Measurements from ENCODE around the gene NDRG2. TPM values are rescaled to one million over a fixed set of nuclear protein-coding genes. Genes with fewer than 3 reads are reported as not detected.

NDRG2 gene
- total RNA-seq, 4 donors from 2014 or later = 111 to 563 (median 200) TPM

DNA sequence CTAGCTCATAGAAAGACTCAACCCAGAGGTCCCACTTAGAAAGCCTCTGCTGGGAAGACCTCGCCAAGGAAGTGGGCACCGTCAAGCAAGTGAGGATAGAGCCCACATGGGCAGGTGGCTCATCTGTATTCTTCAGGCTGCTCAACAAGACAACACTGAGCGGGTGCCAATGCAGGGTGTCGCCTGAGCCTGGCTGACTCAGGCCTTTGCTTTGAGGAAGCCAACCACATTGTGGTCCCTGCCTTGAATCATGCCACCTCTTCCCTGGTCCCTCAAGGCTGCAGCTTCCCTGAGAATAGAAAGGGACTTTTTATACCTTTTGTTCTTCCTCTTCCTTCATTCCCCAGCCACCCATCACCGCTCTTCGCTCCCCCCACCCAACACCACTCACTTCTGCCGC, 11.9 kb upstream of the NDRG2 start:
- TF ChIP-seq, protein P1, sequence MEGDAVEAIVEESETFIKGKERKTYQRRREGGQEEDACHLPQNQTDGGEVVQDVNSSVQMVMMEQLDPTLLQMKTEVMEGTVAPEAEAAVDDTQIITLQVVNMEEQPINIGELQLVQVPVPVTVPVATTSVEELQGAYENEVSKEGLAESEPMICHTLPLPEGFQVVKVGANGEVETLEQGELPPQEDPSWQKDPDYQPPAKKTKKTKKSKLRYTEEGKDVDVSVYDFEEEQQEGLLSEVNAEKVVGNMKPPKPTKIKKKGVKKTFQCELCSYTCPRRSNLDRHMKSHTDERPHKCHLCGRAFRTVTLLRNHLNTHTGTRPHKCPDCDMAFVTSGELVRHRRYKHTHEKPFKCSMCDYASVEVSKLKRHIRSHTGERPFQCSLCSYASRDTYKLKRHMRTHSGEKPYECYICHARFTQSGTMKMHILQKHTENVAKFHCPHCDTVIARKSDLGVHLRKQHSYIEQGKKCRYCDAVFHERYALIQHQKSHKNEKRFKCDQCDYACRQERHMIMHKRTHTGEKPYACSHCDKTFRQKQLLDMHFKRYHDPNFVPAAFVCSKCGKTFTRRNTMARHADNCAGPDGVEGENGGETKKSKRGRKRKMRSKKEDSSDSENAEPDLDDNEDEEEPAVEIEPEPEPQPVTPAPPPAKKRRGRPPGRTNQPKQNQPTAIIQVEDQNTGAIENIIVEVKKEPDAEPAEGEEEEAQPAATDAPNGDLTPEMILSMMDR (IDR thresholded peaks at IDR 0.05) = no peak
- TF ChIP-seq POLR2A (IDR thresholded peaks at IDR 0.05) = no peak
- Histone ChIP-seq H3K9me3 (no peaks in the 10 kb centered on the region), H3K4me1 (peaks cover 0 to 4% of the 10 kb centered on the region in 2 donors), H3K4me3 (no peak overlapping the region), H3K27me3 (no peaks in the 10 kb centered on the region), H3K27ac (peak overlapping the region; percentile 38 to 93), H3K36me3 (no peaks in the 10 kb centered on the region)
- intact Hi-C loops (cut with DNase I; ENCODE audit: low total_unique reads) = no loop called here
- DNase-seq = no peak

DNA sequence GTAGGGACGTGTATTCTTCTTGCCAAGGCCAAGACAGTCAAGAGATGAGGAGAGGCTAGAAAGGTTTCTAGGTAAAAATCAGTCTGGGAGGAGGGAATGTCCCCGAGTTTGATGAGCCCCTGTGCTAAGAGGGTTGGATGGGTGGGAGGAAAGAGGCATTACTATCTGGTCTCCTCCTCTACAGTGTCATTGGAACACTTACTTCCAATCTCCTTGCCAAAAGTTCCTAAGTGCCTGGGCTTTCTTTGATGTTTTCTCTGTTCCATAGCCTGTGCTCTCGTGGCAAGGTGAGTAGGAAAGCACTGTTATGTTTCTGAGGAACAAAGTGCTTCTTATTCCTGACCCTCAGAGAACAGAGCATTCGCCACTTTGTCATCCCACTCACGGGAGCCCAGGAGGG, 9.8 kb upstream of the NDRG2 start, which contains the start of gene RNASE13:
Gene RNASE13 (minus strand): TSS at position 101 of the 400 bp plus-strand sequence. CDS start 519 bp downstream, outside the sequence.
- no peak for TF ChIP-seq POLR2A (IDR thresholded peaks at IDR 0.05)
- TF ChIP-seq, protein P1 (IDR thresholded peaks at IDR 0.05) = no peak

DNA sequence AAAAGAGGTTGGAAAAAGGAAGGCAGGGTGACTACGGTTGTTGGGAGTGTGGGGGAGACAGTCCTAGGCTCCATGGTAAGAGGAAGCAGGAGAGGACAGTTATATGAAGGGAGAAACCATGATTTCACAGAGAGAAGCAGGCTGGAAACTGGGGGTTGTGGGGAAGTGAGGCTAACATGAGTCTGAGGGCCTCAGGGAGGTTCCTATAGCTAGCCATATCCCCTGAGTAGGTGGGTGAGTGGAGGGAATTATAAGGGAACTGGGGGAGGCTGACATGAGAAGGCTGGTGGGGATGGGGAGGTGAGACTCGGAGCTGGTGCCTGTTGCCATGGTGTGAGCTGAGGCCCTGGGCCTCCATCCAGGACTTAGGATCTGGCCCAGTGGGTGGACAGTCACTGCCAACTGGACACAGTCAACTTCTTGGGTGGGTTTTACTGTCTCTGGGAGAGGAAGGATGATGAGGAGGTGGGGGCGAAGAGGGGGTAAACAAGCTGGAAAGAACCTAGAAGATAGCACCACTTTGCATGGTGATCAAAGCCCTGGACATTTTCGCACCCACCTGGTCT, 8.4 kb upstream of the NDRG2 start:
- Histone ChIP-seq H3K9me3 (no peaks in the 10 kb centered on the region), H3K4me1 (peaks cover 0 to 4% of the 10 kb centered on the region in 2 donors), H3K27me3 (no peaks in the 10 kb centered on the region), H3K27ac (peak overlapping the region; percentile 27 to 44), H3K4me3 (no peak overlapping the region), H3K36me3 (no peaks in the 10 kb centered on the region)
- intact Hi-C loops (cut with DNase I; ENCODE audit: low total_unique reads) = no loop called here
- DNase-seq = no peak
- TF ChIP-seq, protein P1 (IDR thresholded peaks at IDR 0.05) = no peak
- no peak for TF ChIP-seq POLR2A (IDR thresholded peaks at IDR 0.05)

More for the DNA sequence above, 9.8 kb upstream of the NDRG2 start, which contains the start of gene RNASE13:
- H3K27ac ChIP-seq = peak within 1 kb of the TSS; percentile 40 to 56
- no peaks in the 10 kb centered on the region for H3K36me3 ChIP-seq
- DNase-seq = no peak
- H3K27me3 ChIP-seq = no peaks in the 10 kb centered on the region
- H3K4me3 ChIP-seq = no peak within 1 kb of the TSS
- no peaks in the 10 kb centered on the region for H3K9me3 ChIP-seq
- H3K4me1 ChIP-seq = peaks cover 0 to 4% of the 10 kb centered on the region in 2 donors
- intact Hi-C loops (cut with DNase I; ENCODE audit: low total_unique reads) = no loop called here

DNA sequence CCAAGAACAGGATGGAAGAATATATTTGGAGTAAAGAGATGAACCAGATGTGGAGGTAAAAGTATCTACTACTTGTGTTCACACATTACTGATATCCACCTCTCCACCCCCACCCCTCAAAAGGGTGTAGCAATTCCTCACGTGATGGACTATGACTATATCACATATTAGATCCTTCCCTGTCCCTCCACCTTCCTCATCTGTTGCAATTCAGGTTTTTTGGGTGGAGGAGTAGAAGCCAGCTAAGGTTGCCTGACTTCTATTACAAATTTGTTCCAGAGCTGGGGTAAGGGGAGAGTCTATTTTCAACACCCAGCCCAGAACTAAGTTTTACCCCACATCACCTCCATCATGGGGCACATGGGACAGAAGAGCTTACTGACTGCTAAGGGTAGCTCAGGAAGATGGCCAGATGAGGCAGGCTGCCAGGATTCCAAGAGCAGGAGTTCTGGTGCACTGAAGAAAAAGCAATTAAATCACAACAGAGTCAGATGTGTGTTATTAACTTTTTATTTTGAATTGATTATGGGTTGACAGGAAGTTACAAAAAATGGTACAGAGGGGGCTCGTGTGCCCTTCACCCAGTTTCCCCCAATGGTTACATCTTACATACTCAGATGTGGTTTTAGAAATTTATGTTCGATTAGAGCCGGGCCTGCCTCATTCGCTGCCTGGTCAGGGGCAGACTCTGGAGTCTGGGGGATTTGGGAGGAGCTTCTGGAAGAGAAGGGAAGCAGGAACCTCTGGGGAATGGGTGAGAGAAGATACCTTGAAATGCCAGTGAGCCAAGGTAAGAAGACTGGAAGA, 7.7 kb upstream of the NDRG2 start:
- Histone ChIP-seq H3K27ac (peak overlapping the region; percentile 44 to 49), H3K4me1 (no peaks in the 10 kb centered on the region), H3K9me3 (no peaks in the 10 kb centered on the region), H3K4me3 (no peak overlapping the region), H3K27me3 (no peaks in the 10 kb centered on the region), H3K36me3 (no peaks in the 10 kb centered on the region)
- intact Hi-C loops (cut with DNase I; ENCODE audit: low total_unique reads) = no loop called here
- no peak for DNase-seq
- no peak for TF ChIP-seq POLR2A (IDR thresholded peaks at IDR 0.05)
- TF ChIP-seq, protein P1 (IDR thresholded peaks at IDR 0.05) = no peak

DNA sequence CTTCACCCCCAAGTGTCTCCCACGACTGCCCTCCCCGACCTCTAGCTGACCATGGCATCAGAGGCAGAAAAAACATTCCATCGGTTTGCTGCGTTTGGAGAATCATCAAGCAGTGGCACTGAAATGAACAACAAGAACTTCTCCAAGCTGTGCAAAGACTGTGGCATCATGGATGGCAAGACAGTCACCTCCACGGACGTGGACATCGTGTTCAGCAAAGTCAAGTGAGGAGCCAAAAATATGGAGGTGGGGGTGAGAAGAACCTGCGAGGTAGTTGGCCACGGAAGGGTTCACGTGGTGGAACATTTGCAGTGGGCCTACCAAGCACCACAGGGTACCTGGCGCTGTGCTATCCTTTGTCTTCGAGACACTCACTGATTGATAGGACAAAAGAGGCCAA, 5.7 kb upstream of the NDRG2 start:
- Histone ChIP-seq H3K27ac (no peak overlapping the region), H3K9me3 (no peaks in the 10 kb centered on the region), H3K4me1 (peaks cover 5 to 12% of the 10 kb centered on the region in 2 donors), H3K27me3 (no peaks in the 10 kb centered on the region), H3K4me3 (no peak overlapping the region), H3K36me3 (no peaks in the 10 kb centered on the region)
- DNase-seq = no peak
- no peak for TF ChIP-seq POLR2A (IDR thresholded peaks at IDR 0.05)
- TF ChIP-seq, protein P1 (IDR thresholded peaks at IDR 0.05) = no peak
- intact Hi-C loops (cut with DNase I; ENCODE audit: low total_unique reads) = no loop called here
